GM13976 (cell line): ENCODE measurements around the gene OPHN1.
"Not testable (repeated sequence)": the region's sequence is repeated elsewhere in the genome, so short reads cannot be mapped to it uniquely, and the experiment has no call there.

Source experiments
- DNase-seq: peaks from one replicate; pipeline ENCODE4 v3.0.0; 2012; ENCODE audit warnings: low spot score
- in situ Hi-C: fragments of 300-500 bp; cut with MboI; formaldehyde crosslinking; loops from one replicate; pipeline ENCODE4 v1.12.0; 2022; ENCODE audit warnings: low sequenced_read_pairs, mixed read lengths, inconsistent platforms; ENCODE audit not compliant: unreplicated experiment
- TF ChIP-seq, protein P1 (sequence below): IDR thresholded peaks from 2 replicates; pipeline ENCODE4 v1.5.1; 2012; ENCODE audit warnings: borderline replicate concordance, mild to moderate bottlenecking; ENCODE audit not compliant: insufficient read depth; ENCODE audit errors: extremely low read depth, missing control alignments, control extremely low read depth

Gene OPHN1

DNA sequence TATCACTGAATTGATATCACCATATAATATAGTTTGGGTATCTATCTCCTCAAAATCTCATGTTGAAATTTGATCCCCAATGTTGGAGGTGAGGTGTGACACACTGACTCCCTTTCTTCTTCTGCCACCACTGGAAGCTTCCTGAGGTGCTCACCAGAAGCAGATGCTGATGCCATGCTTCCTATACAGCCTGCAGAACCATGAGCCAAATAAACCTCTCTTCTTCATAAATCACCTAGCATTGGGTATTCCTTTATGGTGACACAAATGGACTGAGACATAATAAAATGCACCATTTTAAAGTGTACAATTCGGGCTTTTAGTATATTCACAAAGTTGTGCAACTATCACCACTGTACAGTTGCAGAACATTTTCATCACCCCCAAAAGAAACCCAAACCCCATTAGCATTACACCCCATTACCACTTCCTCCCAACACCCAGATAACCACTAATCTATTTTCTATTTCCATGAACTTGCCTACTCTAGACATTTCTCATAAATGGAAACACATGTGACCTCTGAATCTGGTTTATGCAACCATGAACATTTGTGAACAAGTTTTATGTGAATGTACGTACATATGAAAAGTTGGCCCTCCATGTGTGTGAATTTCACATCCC, 148.9 kb downstream of the OPHN1 start:
- DNase-seq, result no peak
- TF ChIP-seq, protein P1, sequence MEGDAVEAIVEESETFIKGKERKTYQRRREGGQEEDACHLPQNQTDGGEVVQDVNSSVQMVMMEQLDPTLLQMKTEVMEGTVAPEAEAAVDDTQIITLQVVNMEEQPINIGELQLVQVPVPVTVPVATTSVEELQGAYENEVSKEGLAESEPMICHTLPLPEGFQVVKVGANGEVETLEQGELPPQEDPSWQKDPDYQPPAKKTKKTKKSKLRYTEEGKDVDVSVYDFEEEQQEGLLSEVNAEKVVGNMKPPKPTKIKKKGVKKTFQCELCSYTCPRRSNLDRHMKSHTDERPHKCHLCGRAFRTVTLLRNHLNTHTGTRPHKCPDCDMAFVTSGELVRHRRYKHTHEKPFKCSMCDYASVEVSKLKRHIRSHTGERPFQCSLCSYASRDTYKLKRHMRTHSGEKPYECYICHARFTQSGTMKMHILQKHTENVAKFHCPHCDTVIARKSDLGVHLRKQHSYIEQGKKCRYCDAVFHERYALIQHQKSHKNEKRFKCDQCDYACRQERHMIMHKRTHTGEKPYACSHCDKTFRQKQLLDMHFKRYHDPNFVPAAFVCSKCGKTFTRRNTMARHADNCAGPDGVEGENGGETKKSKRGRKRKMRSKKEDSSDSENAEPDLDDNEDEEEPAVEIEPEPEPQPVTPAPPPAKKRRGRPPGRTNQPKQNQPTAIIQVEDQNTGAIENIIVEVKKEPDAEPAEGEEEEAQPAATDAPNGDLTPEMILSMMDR, result no peak
- in situ Hi-C loops, result no loop called here

DNA sequence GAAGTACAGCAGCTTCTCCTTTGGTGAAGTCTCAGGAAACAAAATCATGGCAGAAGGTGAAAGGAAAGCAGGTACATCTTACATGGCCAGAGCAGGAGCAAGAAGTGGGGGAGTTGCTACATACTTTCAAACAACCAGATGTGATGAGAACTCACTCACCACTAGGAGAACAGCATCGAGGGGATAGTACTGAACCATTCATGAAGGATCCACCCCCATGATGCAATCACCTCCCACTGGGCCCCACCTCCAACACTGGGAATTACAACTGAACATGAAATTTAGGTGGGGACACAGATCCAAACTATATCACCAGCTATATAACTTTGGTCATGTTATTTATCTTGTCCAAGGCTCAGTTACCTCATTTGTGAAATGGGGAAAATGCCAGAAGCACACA, 159.4 kb downstream of the OPHN1 start:
- in situ Hi-C loops, result no loop called here
- TF ChIP-seq, protein P1, result no peak
- DNase-seq, result no peak

DNA sequence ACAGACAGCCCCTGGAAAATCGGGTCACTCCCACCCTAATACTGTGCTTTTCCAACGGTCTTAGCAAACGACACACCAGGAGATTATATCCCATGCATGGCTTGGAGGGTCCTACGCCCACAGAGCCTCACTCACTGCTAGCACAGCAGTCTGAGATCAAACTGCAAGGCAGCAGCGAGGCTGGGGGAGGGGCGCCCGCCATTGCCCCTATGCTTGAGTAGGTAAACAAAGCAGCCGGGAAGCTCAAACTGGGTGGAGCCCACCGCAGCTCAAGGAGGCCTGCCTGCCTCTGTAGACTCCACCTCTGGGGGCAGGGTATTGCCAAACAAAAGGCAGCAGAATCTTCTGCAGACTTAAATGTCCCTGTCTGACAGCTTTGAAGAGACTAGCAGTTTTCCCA, 168.5 kb downstream of the OPHN1 start:
- in situ Hi-C loops, DNase-seq: not testable (repeated sequence)

DNA sequence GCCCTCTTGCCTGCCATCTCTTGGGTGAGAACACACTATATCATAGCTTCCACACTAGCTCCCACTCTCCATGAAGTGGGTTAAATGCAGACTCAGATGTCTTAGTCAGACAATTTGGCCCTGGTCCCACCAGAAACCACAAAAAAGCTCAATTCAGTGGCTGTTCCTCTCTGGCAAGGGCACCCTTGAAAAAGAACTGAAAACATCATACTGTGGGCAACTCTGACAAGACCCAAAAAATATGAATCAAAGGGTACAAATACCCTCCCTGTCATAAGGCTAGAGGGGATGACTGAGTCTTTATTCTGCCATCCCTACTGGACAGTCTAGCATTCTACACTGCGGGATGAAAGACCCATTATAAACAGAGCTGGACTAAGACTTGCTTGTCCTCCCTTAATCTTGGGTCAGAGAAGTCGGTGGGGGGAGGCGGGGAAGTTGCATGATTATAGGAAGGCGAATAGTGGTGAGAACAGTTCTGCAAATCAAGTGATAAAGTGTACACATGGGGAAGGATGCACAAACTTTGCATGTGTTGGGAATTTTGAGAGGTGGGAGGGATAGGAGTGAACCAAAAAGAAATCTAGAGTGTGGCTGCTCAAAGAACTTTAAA, 172.1 kb downstream of the OPHN1 start:
- TF ChIP-seq, protein P1, result no peak
- DNase-seq, result no peak
- in situ Hi-C loops, result no loop called here

DNA sequence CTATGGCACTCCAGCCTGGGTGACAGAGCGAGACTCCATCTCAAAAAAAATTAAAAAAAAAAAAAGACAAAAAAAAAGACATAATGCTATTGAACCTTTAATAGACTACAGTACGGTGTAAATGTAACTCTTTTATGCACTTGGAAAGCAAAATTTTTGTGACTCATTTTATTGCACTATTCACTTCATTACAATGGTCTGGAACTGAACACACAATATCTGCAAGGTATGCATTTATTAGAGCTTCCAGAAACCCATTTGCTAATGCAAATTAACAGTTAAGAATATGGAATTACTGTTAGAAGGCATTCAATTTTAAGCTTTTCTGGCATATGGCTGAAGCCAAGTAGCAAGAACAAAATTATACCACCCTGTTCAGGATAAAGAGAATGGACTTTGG, 176.3 kb downstream of the OPHN1 start:
- TF ChIP-seq, protein P1, result no peak
- in situ Hi-C loops, result no loop called here
- no peak for DNase-seq

DNA sequence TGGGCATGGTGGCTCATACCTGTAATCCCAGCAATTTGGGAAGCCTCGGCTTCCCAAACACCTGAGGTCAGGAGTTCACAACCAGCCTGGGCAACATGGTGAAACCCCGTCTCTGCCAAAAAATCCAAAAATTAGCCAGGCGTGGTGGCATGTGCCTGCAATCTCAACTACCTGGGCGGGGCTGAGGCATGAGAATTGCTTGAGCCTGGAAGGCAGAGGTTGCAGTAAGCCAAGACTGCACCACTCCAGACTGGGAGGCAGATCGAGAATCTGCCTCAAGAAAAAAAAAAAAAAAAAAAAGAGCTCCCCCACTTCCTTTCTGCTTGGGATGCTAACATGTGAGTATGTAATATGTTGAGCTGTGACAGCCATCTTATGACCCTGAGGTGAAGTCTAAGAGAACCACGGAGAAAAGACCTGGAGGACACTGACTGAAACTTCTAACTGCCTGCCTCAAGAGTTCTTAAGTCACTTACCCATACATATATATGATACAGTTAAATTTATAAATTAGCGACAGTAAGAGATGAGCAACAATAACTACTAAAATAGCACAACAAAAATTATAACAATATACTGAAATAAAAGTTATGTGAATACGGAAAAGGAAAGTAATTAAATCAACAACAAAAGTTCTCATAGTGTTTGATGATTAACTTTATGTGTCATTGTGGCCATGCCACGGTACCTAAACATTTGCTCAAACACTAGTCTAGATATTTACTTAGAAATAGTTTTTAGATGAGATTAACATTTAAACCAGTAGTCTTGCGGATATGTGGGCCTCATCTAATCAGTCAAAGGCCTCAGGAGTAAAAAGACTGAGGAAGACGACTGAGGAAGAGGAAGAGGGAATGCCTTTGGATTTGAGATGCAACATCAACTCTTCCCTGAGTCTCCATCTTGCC, 178.3 kb downstream of the OPHN1 start:
- TF ChIP-seq, protein P1, result no peak
- in situ Hi-C loops, result no loop called here
- no peak for DNase-seq

DNA sequence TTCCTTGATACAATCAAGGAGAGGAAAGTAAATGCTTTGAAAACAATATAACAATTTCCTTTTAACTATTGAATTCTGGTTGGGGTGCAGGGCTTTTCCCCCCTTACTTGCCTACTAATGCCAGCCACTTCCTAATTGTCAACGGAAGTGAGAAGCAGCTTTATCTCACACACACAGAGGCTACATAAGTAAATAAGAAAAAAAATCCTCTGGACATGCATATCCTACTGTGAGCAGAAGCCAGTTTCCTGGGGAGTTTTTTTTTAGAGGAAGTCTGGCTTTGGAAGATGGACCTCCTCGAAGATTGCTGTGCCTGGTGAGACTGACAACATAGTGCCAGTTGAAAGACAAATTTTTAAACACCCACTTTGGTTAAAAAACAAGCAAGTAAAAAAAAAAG, 180.6 kb downstream of the OPHN1 start:
- TF ChIP-seq, protein P1, result no peak
- in situ Hi-C loops, result no loop called here
- DNase-seq, result no peak
